ENCODE data around the gene NLRP3.
"Not testable (repeated sequence)": the region's sequence is repeated elsewhere in the genome, so short reads cannot be mapped to it uniquely, and the experiment has no call there.

Gene NLRP3

GRCh38 chr1:247451388-247452010, 35.5 kb downstream of the NLRP3 start:
- in situ Hi-C loops (cut with HindIII; ENCODE audit: low pct_unique_long_range_greater_than_20kb, low sequenced_read_pairs): no loop called here
- no peak for TF ChIP-seq JUND (IDR thresholded peaks at IDR 0.05; ENCODE audit: low read depth)
- no peak for DNase-seq (ENCODE audit: low read depth in 1 of 2, low spot score in 1 of 2)

- no peak for TF ChIP-seq JUND (IDR thresholded peaks at IDR 0.05; ENCODE audit: low read depth)
- in situ Hi-C loops (cut with HindIII; ENCODE audit: low pct_unique_long_range_greater_than_20kb, low sequenced_read_pairs): no loop called here
- DNase-seq (ENCODE audit: low read depth in 1 of 2, low spot score in 1 of 2): no peak
Observed at GRCh38 chr1:247452447-247453039, 36.6 kb downstream of the NLRP3 start.

GRCh38 chr1:247453245-247453644, 37.3 kb downstream of the NLRP3 start:
- DNase-seq (ENCODE audit: low read depth in 1 of 2, low spot score in 1 of 2): no peak
- in situ Hi-C loops (cut with HindIII; ENCODE audit: low pct_unique_long_range_greater_than_20kb, low sequenced_read_pairs): no loop called here
- TF ChIP-seq JUND (IDR thresholded peaks at IDR 0.05; ENCODE audit: low read depth): no peak

GRCh38 chr1:247453997-247454396, 38.0 kb downstream of the NLRP3 start:
- DNase-seq (ENCODE audit: low read depth in 1 of 2, low spot score in 1 of 2): no peak
- TF ChIP-seq JUND (IDR thresholded peaks at IDR 0.05; ENCODE audit: low read depth): no peak
- in situ Hi-C loops (cut with HindIII; ENCODE audit: low pct_unique_long_range_greater_than_20kb, low sequenced_read_pairs): no loop called here

- no peak for DNase-seq (ENCODE audit: low read depth in 1 of 2, low spot score in 1 of 2)
- in situ Hi-C loops (cut with HindIII; ENCODE audit: low pct_unique_long_range_greater_than_20kb, low sequenced_read_pairs): no loop called here
- no peak for TF ChIP-seq JUND (IDR thresholded peaks at IDR 0.05; ENCODE audit: low read depth)
Observed at GRCh38 chr1:247456021-247456420, 40.0 kb downstream of the NLRP3 start.

GRCh38 chr1:247456914-247457639, 41.1 kb downstream of the NLRP3 start:
- no peak for TF ChIP-seq JUND (IDR thresholded peaks at IDR 0.05; ENCODE audit: low read depth)
- no peak for DNase-seq (ENCODE audit: low read depth in 1 of 2, low spot score in 1 of 2)
- in situ Hi-C loops (cut with HindIII; ENCODE audit: low pct_unique_long_range_greater_than_20kb, low sequenced_read_pairs): no loop called here

- no peak for DNase-seq (ENCODE audit: low read depth in 1 of 2, low spot score in 1 of 2)
- in situ Hi-C loops (cut with HindIII; ENCODE audit: low pct_unique_long_range_greater_than_20kb, low sequenced_read_pairs): no loop called here
- TF ChIP-seq JUND (IDR thresholded peaks at IDR 0.05; ENCODE audit: low read depth): no peak
Observed at GRCh38 chr1:247459507-247459906, 43.5 kb downstream of the NLRP3 start.

- TF ChIP-seq JUND (IDR thresholded peaks at IDR 0.05; ENCODE audit: low read depth): no peak
- DNase-seq (ENCODE audit: low read depth in 1 of 2, low spot score in 1 of 2): peak in 1 of 2 experiments; percentile 23
- in situ Hi-C loops (cut with HindIII; ENCODE audit: low pct_unique_long_range_greater_than_20kb, low sequenced_read_pairs): no loop called here
Observed at GRCh38 chr1:247465796-247466195, 49.8 kb downstream of the NLRP3 start.

GRCh38 chr1:247467129-247467528, 51.2 kb downstream of the NLRP3 start:
- no peak for TF ChIP-seq JUND (IDR thresholded peaks at IDR 0.05; ENCODE audit: low read depth)
- DNase-seq (ENCODE audit: low read depth in 1 of 2, low spot score in 1 of 2): no peak
- in situ Hi-C loops (cut with HindIII; ENCODE audit: low pct_unique_long_range_greater_than_20kb, low sequenced_read_pairs): no loop called here

- DNase-seq (ENCODE audit: low read depth in 1 of 2, low spot score in 1 of 2): no peak
- in situ Hi-C loops (cut with HindIII; ENCODE audit: low pct_unique_long_range_greater_than_20kb, low sequenced_read_pairs): no loop called here
- TF ChIP-seq JUND (IDR thresholded peaks at IDR 0.05; ENCODE audit: low read depth): no peak
Observed at GRCh38 chr1:247468481-247469140, 52.6 kb downstream of the NLRP3 start.

- in situ Hi-C loops (cut with HindIII; ENCODE audit: low pct_unique_long_range_greater_than_20kb, low sequenced_read_pairs): no loop called here
- DNase-seq (ENCODE audit: low read depth in 1 of 2, low spot score in 1 of 2): no peak
- no peak for TF ChIP-seq JUND (IDR thresholded peaks at IDR 0.05; ENCODE audit: low read depth)
Observed at GRCh38 chr1:247469141-247469535, 53.2 kb downstream of the NLRP3 start.

GRCh38 chr1:247470942-247471429, 55.0 kb downstream of the NLRP3 start:
- DNase-seq (ENCODE audit: low read depth in 1 of 2, low spot score in 1 of 2); in situ Hi-C loops (cut with HindIII; ENCODE audit: low pct_unique_long_range_greater_than_20kb, low sequenced_read_pairs): not testable (repeated sequence)
